Measurements from ENCODE around the gene R3HDM1. TPM values are rescaled to one million over a fixed set of nuclear protein-coding genes. Genes with fewer than 3 reads are reported as not detected.
"Not testable (repeated sequence)": the region's sequence is repeated elsewhere in the genome, so short reads cannot be mapped to it uniquely, and the experiment has no call there.

R3HDM1 gene
- total RNA-seq, 4 donors from 2014 or later, result 18.2 to 42.4 (median 28.5) TPM

GRCh38 chr2:135530313-135531230 is 712 bp upstream of the R3HDM1 start, which contains the start of gene ZRANB3:
ZRANB3 (minus strand) TSS chr2:135531218.
- Histone ChIP-seq H3K27ac (peak within 1 kb of the TSS; percentile 89 to 97 (median 96)), H3K9me3 (no peaks in the 10 kb centered on the region), H3K36me3 (no peaks in the 10 kb centered on the region), H3K4me1 (peaks cover 0 to 28% (median 3%) of the 10 kb centered on the region in 4 donors), H3K4me3 (peak within 1 kb of the TSS; percentile 72 to 98 (median 86)), H3K27me3 (no peaks in the 10 kb centered on the region)
- 1% methylated on average over 45 to 46 of the region's 46 CpGs for WGBS, 2 donors
- TF ChIP-seq CTCF (IDR thresholded peaks at IDR 0.05), result no peak
- TF ChIP-seq EP300 (IDR thresholded peaks at IDR 0.05), result peak; percentile 11 to 15
- DNase-seq (ENCODE audit: low spot score in 2 of 2), result peak; percentile 86 to 94

GRCh38 chr2:135532581-135532980 is 1.3 kb downstream of the R3HDM1 start:
- H3K27me3 ChIP-seq, result no peaks in the 10 kb centered on the region
- H3K27ac ChIP-seq, result peak overlapping the region in 1 of 4 donors; percentile 96
- peaks cover 0 to 28% (median 3%) of the 10 kb centered on the region in 4 donors for H3K4me1 ChIP-seq
- WGBS, 2 donors, result 40 to 48% methylated on average over 3 of the region's 3 CpGs
- no peak for TF ChIP-seq POLR2A (IDR thresholded peaks at IDR 0.05)
- no peak for TF ChIP-seq EP300 (IDR thresholded peaks at IDR 0.05)
- TF ChIP-seq CTCF (IDR thresholded peaks at IDR 0.05), result no peak
- peak overlapping the region in 2 of 4 donors; percentile 80 to 98 for H3K4me3 ChIP-seq
- no peak for DNase-seq (ENCODE audit: low spot score in 2 of 2)
- no peaks in the 10 kb centered on the region for H3K9me3 ChIP-seq
- no peaks in the 10 kb centered on the region for H3K36me3 ChIP-seq

- not testable (repeated sequence) for H3K4me3 ChIP-seq; H3K9me3 ChIP-seq; H3K36me3 ChIP-seq; H3K27ac ChIP-seq; DNase-seq (ENCODE audit: low spot score in 2 of 2); H3K27me3 ChIP-seq
- H3K4me1 ChIP-seq, result peaks cover 0 to 28% (median 3%) of the 10 kb centered on the region in 4 donors
- 94 to 97% methylated on average over 15 of the region's 15 CpGs for WGBS, 2 donors
Observed at GRCh38 chr2:135533545-135533944, 2.3 kb downstream of the R3HDM1 start.

GRCh38 chr2:135546436-135546835 is 15.2 kb downstream of the R3HDM1 start:
- no peaks in the 10 kb centered on the region for H3K27me3 ChIP-seq
- H3K36me3 ChIP-seq, result no peaks in the 10 kb centered on the region
- TF ChIP-seq EP300 (IDR thresholded peaks at IDR 0.05), result no peak
- no peak for TF ChIP-seq POLR2A (IDR thresholded peaks at IDR 0.05)
- no peak for TF ChIP-seq CTCF (IDR thresholded peaks at IDR 0.05)
- no peaks in the 10 kb centered on the region for H3K4me1 ChIP-seq
- H3K9me3 ChIP-seq, result no peaks in the 10 kb centered on the region
- no peak overlapping the region for H3K4me3 ChIP-seq
- 93 to 94% methylated on average over 3 of the region's 3 CpGs for WGBS, 2 donors
- no peak overlapping the region for H3K27ac ChIP-seq
- no peak for DNase-seq (ENCODE audit: low spot score in 2 of 2)

- H3K27me3 ChIP-seq, result no peaks in the 10 kb centered on the region
- no peaks in the 10 kb centered on the region for H3K36me3 ChIP-seq
- no peak for DNase-seq (ENCODE audit: low spot score in 2 of 2)
- H3K27ac ChIP-seq, result no peak overlapping the region
- no peak overlapping the region for H3K4me3 ChIP-seq
- no peaks in the 10 kb centered on the region for H3K9me3 ChIP-seq
- TF ChIP-seq EP300 (IDR thresholded peaks at IDR 0.05) (no peak), POLR2A (IDR thresholded peaks at IDR 0.05) (no peak), CTCF (IDR thresholded peaks at IDR 0.05) (no peak)
- 96 to 98% methylated on average over 3 of the region's 3 CpGs for WGBS, 2 donors
- no peaks in the 10 kb centered on the region for H3K4me1 ChIP-seq
Observed at GRCh38 chr2:135547311-135547710, 16.0 kb downstream of the R3HDM1 start.
